HepG2 (cell line): ENCODE measurements around the gene IRGM. TPM values are rescaled to one million over a fixed set of nuclear protein-coding genes. Genes with fewer than 3 reads are reported as not detected.
A peak's percentile ranks its signal among the peaks of the same experiment; 100 is the strongest.
"Not testable (repeated sequence)": the region's sequence is repeated elsewhere in the genome, so short reads cannot be mapped to it uniquely, and the experiment has no call there.

Source experiments
- ATAC-seq: fragments of 200-7000 bp; cut with Tn5 transposase; 3 replicates; pipeline ENCODE4 v1.9.1; 2020; ENCODE audit warnings: mild to moderate bottlenecking, moderate library complexity
- BruUV-seq: library from RNA; stranded (reverse); fragments of 400-500 nt; replicated peaks from 2 replicates; lab custom pipeline; 2021; lab: Mats Ljungman, UMichigan
- CTCF ChIA-PET: fragments of 300-600 bp; formaldehyde crosslinking; extraction: SDS; loops from one replicate; lab custom pipeline; 2021; ENCODE audit warnings: low total read pairs, inconsistent platforms, low intra/inter-chr PET ratio; lab: Yijun Ruan, JAX
- POLR2A ChIA-PET: fragments of 350-600 bp; sonication (Branson Sonifier 250); formaldehyde crosslinking; loops from one replicate; lab custom pipeline; 2020; ENCODE audit warnings: antibody characterized with exemption, inconsistent platforms; lab: Yijun Ruan, JAX
- DNase-seq: peaks from one replicate; pipeline ENCODE4 v3.0.0-alpha.2; 2015; ENCODE audit warnings: low spot score
- FAIRE-seq: peaks from 3 replicates; lab custom pipeline; 2011; peaks lifted over from hg19 to GRCh38; lab: Jason Lieb, UNC
- H2AFZ ChIP-seq: one replicate; pipeline ENCODE4 v1.6.1; 2011; ENCODE audit warnings: low read length, inconsistent platforms
- H3K27ac ChIP-seq: fragments of 300-600 bp; 3 replicates; pipeline ENCODE4 v1.8.0; 2011; ENCODE audit warnings: mixed run types, mild to moderate bottlenecking, mixed read lengths, low read length, inconsistent platforms; ENCODE audit not compliant: insufficient read depth; ENCODE audit errors: extremely low read length
- H3K27me3 ChIP-seq, 2 experiments: fragments of 200-600 bp in 1 of 2; 2 replicates in 1 of 2; 3 replicates in 1 of 2; pipeline versions ENCODE4 v1.6.0 to v1.8.0; 2011; ENCODE audit warnings: low read length in 2 of 2, mild to moderate bottlenecking in 2 of 2, moderate library complexity in 2 of 2, inconsistent platforms in 1 of 2; ENCODE audit not compliant: insufficient read depth in 2 of 2, control insufficient read depth in 1 of 2
- H3K36me3 ChIP-seq, 2 experiments: fragments of 200-600 bp in 1 of 2; replicated peaks in 1 of 2; 2 replicates in 1 of 2; 3 replicates in 1 of 2; pipeline versions ENCODE4 v1.5.1 to v1.8.0; 2011; ENCODE audit warnings: low read length in 2 of 2, inconsistent platforms in 1 of 2; ENCODE audit not compliant: insufficient read depth in 2 of 2, control insufficient read depth in 1 of 2
- H3K4me1 ChIP-seq: 2 replicates; pipeline ENCODE4 v1.5.1; 2012; ENCODE audit warnings: low read length, inconsistent platforms; ENCODE audit not compliant: insufficient read depth
- H3K4me2 ChIP-seq: 2 replicates; pipeline ENCODE4 v1.6.0; 2011; ENCODE audit warnings: low read depth, low read length, inconsistent platforms
- H3K4me3 ChIP-seq, 3 experiments: fragments of 200-600 bp in 1 of 3; sonication (generic), shearing (Covaris generic) in 1 of 3; replicated peaks in 1 of 3; 2 replicates each; pipeline ENCODE4 v1.5.1; 2011 to 2016; ENCODE audit warnings: low read length in 3 of 3, inconsistent platforms in 2 of 3, low read depth in 2 of 3, mild to moderate bottlenecking in 2 of 3, control low read depth in 1 of 3, mixed read lengths in 1 of 3; ENCODE audit not compliant: insufficient read depth in 1 of 3
- H3K79me2 ChIP-seq: one replicate; pipeline ENCODE4 v1.6.1; 2011; ENCODE audit warnings: low read length, inconsistent platforms; ENCODE audit not compliant: insufficient read depth
- H3K9ac ChIP-seq: 2 replicates; pipeline ENCODE4 v1.6.0; 2011; ENCODE audit warnings: mild to moderate bottlenecking, low read depth, low read length, inconsistent platforms; ENCODE audit not compliant: insufficient read depth
- H3K9me3 ChIP-seq: 2 replicates; pipeline ENCODE4 v1.5.1; 2012; ENCODE audit warnings: mild to moderate bottlenecking, low read length
- H4K20me1 ChIP-seq: 2 replicates; pipeline ENCODE4 v1.6.0; 2011; ENCODE audit warnings: inconsistent platforms, mild to moderate bottlenecking, low read length, moderate library complexity; ENCODE audit not compliant: insufficient read depth
- HDAC2 ChIP-seq: sonication (generic); formaldehyde crosslinking; IDR thresholded peaks from 2 replicates; pipeline ENCODE4 v1.4.0; 2020; ENCODE audit warnings: missing genetic modification reagents
- JARID2 ChIP-seq: sonication (generic); formaldehyde crosslinking; IDR thresholded peaks from 2 replicates; pipeline ENCODE4 v1.8.1; 2023; ENCODE audit warnings: missing genetic modification reagents, inconsistent platforms; ENCODE audit not compliant: insufficient replicate concordance
- NFE2 ChIP-seq: sonication (generic); formaldehyde crosslinking; IDR thresholded peaks from 2 replicates; pipeline ENCODE4 v1.4.0; 2020; ENCODE audit warnings: missing genetic modification reagents
- ZNF562 ChIP-seq: sonication (generic); formaldehyde crosslinking; IDR thresholded peaks from 2 replicates; pipeline ENCODE4 v1.8.0; 2022; ENCODE audit warnings: missing genetic modification reagents, borderline replicate concordance
- ZNF747 ChIP-seq: sonication (generic); formaldehyde crosslinking; IDR thresholded peaks from 2 replicates; pipeline ENCODE4 v1.8.1; 2023; ENCODE audit warnings: missing genetic modification reagents, mild to moderate bottlenecking, borderline replicate concordance
- WGBS: methylation state at CpG from one replicate; pipeline ENCODE4 v1.1.6; 2017; ENCODE audit warnings: low lambda C conversion rate; 5-methylcytosine and 5-hydroxymethylcytosine counted together
- in situ Hi-C: cut with HindIII; loops from 2 replicates; pipeline ENCODE4 v1.10.0; 2017; ENCODE audit warnings: low pct_unique_long_range_greater_than_20kb; ENCODE audit not compliant: extremely low pct_ligation_motif_present
- intact Hi-C: fragments of 100-400 bp; cut with micrococcal nuclease; formaldehyde crosslinking; loops from one replicate; pipeline ENCODE4 v1.10.0; 2022; ENCODE audit not compliant: unreplicated experiment
- polyA plus RNA-seq, 8 experiments: library from polyadenylated mRNA; depleted of rRNA in 3 of 8; stranded (reverse) in 7 of 8; unstranded in 1 of 8; fragments of >200 nt; fragmentation: Illumina TruSeq in 4 of 8; extraction: Trizol in 4 of 8; gene quantifications; 2 replicates each; pipeline versions ENCODE4 v1.2.1 to v1.2.3, GENCODE V29; 2011 to 2016; ENCODE audit warnings: low read depth in 4 of 8, missing spikeins in 1 of 8, mixed read lengths in 1 of 8; ENCODE audit not compliant: insufficient read depth in 1 of 8
- total RNA-seq, 5 experiments: library from RNA; depleted of rRNA; stranded (reverse); fragments of >200 nt; fragmentation: Illumina TruSeq; extraction: Trizol; gene quantifications; 2 replicates each; pipeline ENCODE4 v1.2.3, GENCODE V29; 2016; ENCODE audit warnings: low read depth in 1 of 5
- TF ChIP-seq, protein P1 (sequence below): sonication (generic); formaldehyde crosslinking; IDR thresholded peaks from 2 replicates; pipeline ENCODE4 v1.4.0; 2020; ENCODE audit warnings: low read depth, mild to moderate bottlenecking, missing genetic modification reagents

IRGM gene
- total and polyA plus RNA-seq, 2 of the 13 experiments (the other 11 are each of a cell fraction or from before 2014, with no cell fraction given), result not detected

DNA sequence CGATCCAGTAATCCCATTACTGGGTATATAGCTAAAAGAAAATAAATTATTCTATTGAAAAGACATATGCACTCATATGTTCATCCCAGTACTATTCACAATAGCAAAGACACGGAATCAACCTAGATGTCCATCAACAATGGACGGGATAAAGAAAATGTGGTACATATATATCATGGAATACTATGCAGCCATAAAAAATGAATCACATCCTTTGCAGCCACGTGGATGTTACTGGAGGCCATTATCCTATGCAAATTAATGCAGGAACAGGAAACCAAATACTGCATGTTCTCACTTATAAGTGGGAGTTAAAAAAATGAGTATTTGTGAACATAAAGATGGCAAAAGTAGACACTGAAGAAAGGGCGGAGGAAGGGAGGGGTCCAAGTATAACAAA lies 16.6 kb upstream of the IRGM start (continued):
- TF ChIP-seq, protein P1, sequence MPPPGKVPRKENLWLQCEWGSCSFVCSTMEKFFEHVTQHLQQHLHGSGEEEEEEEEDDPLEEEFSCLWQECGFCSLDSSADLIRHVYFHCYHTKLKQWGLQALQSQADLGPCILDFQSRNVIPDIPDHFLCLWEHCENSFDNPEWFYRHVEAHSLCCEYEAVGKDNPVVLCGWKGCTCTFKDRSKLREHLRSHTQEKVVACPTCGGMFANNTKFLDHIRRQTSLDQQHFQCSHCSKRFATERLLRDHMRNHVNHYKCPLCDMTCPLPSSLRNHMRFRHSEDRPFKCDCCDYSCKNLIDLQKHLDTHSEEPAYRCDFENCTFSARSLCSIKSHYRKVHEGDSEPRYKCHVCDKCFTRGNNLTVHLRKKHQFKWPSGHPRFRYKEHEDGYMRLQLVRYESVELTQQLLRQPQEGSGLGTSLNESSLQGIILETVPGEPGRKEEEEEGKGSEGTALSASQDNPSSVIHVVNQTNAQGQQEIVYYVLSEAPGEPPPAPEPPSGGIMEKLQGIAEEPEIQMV (CRISPR knock-in tag), result no peak
- TF ChIP-seq ZNF747, result no peak
- TF ChIP-seq HDAC2 (CRISPR knock-in tag), result no peak

DNA sequence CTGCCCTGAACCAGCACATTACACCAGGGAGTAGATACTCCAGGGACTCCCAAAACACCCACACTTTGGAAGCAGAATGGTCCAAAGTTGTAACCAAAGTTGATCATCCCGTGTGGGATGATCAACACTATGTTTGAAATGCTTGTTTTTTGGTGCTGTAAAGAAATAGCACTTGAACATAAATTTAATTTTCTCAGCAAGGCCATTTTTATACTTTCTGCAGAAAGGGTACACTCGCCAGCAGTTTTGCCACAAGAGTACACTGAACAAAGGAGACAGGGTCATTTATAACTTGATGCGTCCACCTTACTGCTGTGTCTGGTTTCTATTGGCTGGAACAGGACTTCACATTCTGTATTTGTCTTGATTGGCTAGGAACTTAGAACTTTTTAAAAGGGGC lies 14.5 kb upstream of the IRGM start:
- POLR2A ChIA-PET, H4K20me1 ChIP-seq, H2AFZ ChIP-seq, in situ Hi-C loops, H3K27ac ChIP-seq, H3K4me3 ChIP-seq, H3K4me1 ChIP-seq, intact Hi-C loops, CTCF ChIA-PET, H3K36me3 ChIP-seq, H3K27me3 ChIP-seq: not testable (repeated sequence)
- peaks cover 15% of the 10 kb centered on the region; the same call in 1 of the 2 replicates for H3K9me3 ChIP-seq
- peak; percentile 51; the same call in 1 of the 2 replicates for TF ChIP-seq ZNF562 (CRISPR knock-in tag)
- TF ChIP-seq, all 625 proteins: peak for 1; not testable (repeated sequence) for 624
- not testable (repeated sequence) for H3K9ac ChIP-seq, BruUV-seq, ATAC-seq, H3K4me2 ChIP-seq, H3K79me2 ChIP-seq, FAIRE-seq, DNase-seq
- 18% methylated on average over 3 of the region's 3 CpGs for WGBS

DNA sequence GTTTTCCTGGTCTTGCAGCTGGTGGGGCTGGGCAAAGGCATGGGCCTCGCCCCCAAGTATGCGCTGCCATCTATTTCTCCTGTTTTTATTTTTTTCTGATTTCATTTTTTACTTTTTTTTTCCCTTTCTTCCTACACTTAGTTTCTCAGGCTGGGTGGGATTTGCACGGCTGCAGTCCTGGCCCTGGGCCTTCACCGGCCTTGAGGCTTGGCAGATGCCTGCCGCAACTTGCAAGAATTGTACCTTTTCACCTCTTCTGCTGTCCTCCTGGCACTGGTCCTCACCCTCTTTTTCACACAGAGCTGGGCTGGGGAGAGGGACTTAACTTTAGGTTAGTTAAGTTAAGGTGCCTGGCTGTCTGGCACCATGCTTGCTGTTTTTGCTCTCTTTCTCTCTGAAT lies 10.3 kb upstream of the IRGM start:
- no peak overlapping the region for H3K4me2 ChIP-seq
- in situ Hi-C loops (no loop called here), intact Hi-C loops (no loop called here)
- DNase-seq (no peak), ATAC-seq (no peak), FAIRE-seq (no peak)
- no peaks in the 10 kb centered on the region for H3K4me1 ChIP-seq
- no peaks in the 10 kb centered on the region for H3K79me2 ChIP-seq
- H4K20me1 ChIP-seq, result no peaks in the 10 kb centered on the region
- no peak overlapping the region for H3K9ac ChIP-seq
- no peak overlapping the region for H3K27ac ChIP-seq
- TF ChIP-seq NFE2 (CRISPR knock-in tag) (no peak), JARID2 (CRISPR knock-in tag) (no peak)
- H3K4me3 ChIP-seq, result no peak overlapping the region
- 85% methylated on average over 5 of the region's 5 CpGs for WGBS
- H3K27me3 ChIP-seq, result peaks cover under 1 to 15% of the 10 kb centered on the region in 2 experiments; a peak in 3 of 5 replicates
- BruUV-seq, result no TSS peak
- H3K36me3 ChIP-seq, result no peaks in the 10 kb centered on the region
- CTCF ChIA-PET, result no interaction called here
- no peak overlapping the region for H2AFZ ChIP-seq
- POLR2A ChIA-PET, result no interaction called here
- peaks cover 12% of the 10 kb centered on the region; the same call in 1 of the 2 replicates for H3K9me3 ChIP-seq
